Measurements from ENCODE around the gene LPAR2. TPM values are rescaled to one million over a fixed set of nuclear protein-coding genes. Genes with fewer than 3 reads are reported as not detected.

Gene LPAR2
- total RNA-seq, 4 donors from 2014 or later, result 0.65 to 8.8 (median 3.0) TPM

DNA sequence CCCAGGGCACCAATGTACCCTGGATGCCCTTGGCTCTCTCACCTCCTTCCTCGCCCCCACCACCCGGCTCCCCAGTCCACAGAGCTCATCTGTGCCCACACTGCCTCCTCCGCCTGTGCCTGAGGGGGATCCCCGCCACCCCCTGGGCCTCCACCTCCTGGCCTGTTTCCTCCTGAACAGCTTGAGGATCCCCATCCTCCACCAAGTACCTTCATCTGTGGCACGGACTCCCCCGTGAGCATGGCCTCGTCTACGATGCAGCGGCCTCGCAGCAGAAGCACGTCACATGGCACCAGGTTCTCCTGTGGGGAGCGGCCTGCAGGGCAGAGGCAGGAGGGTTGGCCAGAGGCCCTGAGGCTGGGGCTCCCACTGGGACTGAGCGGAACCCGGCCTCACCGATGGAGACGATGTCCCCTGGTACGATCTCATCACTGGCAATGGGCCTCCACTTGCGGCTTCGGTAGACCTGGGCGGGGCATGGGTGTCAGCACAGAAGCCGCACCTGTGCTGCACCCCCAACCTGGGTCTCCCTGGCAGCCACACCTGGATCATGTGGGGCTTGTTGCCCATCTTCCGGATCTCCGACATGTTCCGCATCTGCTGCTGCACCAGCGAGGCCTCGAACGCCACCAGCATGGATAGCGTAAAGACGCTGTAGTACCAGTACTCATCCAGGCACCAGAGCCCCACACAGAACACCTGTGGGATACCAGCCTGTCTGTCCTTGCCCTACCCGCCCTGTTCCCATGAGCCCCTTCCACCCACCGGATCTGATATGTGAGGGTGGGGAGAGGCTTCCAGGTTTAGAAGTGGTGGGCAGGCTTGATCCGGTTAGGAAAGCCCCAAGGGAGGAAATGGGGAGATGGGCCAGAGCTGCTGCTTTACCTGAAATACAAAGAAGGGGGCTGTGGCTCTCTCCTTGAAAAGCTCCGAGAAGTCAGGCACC, 28.7 kb upstream of the LPAR2 start:
- TF ChIP-seq CTCF (IDR thresholded peaks at IDR 0.05; ENCODE audit: low read depth), result no peak

DNA sequence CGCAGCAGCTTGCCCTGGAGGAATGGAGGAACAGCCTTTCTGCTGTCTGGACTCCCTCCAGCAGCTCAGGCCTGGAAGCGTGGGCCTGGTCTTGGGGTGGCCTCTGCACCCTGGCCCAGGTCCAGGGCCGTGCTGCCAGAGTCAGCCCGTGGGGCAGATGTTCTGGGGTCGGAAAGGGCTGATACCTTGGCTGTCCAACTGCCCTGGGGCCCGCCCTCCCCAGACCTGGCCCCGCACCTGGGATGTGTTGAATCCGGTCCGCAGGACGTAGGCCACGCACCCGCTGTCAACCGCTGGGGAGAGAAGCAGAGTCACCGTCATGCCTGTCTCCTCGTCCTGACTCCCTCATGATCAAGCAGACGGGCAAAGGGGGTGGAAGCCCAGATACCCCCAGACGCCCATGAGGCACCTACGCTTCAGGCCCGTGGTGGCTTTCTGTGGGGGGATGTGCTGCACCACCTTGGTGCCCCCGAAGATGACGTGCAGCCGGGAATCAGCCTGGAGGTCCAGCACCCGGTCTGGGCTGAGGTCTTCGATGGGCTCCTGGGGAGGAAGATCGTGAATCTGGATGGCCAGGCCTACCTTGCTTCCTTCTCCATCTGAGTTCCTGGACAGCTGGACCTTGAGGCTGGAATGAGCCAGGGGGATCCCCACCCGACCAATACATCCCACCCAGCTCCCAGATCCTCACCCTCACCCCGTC, 27.8 kb upstream of the LPAR2 start:
- TF ChIP-seq CTCF (IDR thresholded peaks at IDR 0.05; ENCODE audit: low read depth), result no peak

DNA sequence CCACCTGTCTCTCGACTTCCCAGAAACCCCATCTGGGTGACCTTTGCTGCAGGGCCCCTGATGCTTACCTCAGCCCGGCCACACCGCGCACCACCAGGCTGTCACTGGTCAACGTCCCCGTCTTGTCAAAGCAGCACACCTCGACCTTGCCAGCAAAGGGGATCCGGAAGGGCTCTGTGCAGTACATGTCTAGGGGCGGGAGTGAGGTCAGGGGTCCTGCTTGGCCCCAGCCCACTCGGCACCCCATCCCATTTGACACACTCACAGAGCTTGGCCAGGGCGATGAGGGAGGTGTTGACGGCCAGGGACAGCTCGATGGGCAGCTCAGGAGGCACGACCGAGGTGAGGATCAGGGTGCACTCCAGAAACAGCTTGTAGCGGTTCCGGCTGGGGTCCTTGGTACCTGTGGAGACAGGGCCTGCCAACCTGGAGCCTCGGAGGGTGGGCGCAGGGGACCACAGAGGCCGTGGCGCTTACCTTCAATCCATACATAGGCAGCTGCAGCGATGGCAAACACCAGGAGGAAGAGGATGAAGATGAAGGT, 27.1 kb upstream of the LPAR2 start:
- no peak for TF ChIP-seq CTCF (IDR thresholded peaks at IDR 0.05; ENCODE audit: low read depth)

DNA sequence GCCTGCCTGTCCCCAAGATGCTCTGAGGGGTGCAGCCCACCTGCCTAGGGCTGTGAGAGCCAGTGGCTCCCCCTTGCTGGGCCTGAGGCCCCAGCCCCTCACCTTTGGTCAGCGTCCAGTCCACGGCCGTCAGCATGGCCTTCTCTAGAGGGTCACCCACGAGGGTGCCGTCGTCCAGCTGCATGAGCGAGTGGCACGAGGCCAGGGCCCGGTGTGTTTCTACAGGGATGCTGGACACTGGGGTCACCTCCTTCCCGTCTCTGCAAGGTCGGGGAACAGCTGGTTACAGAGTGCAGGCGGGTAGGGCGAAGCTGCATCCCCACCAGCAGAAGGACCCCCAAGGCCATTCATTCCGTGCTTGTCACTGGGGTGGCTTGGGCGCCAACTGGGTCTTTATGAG, 26.4 kb upstream of the LPAR2 start:
- no peak for TF ChIP-seq CTCF (IDR thresholded peaks at IDR 0.05; ENCODE audit: low read depth)

GRCh38 chr19:19653597-19654147, 25.7 kb upstream of the LPAR2 start:
- no peak for TF ChIP-seq CTCF (IDR thresholded peaks at IDR 0.05; ENCODE audit: low read depth)

DNA sequence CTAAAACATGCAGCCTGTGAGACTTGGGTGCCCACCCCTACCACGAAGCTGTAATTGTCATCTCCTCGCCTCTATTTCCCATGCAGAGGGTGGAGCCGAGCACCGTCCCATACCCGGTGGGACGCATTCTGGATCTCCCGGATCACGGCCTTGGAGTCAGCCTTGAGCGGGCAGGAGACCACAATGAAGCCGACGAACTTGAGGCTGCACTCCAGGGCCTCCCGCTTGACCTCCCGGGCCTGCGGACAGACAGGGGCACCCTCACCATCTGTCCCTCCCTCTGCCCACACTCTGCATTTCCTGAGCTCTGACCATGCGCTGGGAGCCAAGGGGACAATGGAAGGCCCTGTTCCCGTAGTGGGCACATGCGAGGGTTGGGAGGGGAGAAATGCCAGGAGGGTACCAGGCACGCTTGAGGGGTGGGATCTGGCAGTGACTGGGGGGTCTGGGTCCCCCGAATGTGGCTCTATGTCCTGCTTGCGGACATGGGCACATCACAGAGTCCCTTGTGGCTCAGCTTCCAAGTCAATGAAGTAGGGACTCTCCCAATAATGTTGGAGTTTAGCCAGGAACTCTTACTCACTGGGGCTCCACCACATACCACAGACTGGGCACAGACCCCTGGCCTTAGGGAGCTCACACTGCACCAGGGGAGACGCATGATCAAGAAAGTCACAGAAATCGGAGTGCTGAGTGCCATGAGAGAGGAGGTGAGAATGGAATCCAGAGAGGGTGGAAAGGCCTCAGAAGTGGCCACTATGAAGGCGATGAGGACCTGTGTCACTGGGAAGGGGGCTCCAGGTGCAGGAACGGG, 24.7 kb upstream of the LPAR2 start:
- TF ChIP-seq CTCF (IDR thresholded peaks at IDR 0.05; ENCODE audit: low read depth), result no peak

All from subcutaneous adipose tissue (tissue), 4 donors.